ENCODE measurements around the gene UBE2S.
A peak's percentile ranks its signal among the peaks of the same experiment; 100 is the strongest.

Gene UBE2S

GRCh38 chr19:55362174-55362989 lies 45.2 kb downstream of the UBE2S start:
- no peak for DNase-seq (ENCODE audit: low read depth)

GRCh38 chr19:55360902-55361301 lies 46.7 kb downstream of the UBE2S start:
- no peak for DNase-seq (ENCODE audit: low read depth)

DNA sequence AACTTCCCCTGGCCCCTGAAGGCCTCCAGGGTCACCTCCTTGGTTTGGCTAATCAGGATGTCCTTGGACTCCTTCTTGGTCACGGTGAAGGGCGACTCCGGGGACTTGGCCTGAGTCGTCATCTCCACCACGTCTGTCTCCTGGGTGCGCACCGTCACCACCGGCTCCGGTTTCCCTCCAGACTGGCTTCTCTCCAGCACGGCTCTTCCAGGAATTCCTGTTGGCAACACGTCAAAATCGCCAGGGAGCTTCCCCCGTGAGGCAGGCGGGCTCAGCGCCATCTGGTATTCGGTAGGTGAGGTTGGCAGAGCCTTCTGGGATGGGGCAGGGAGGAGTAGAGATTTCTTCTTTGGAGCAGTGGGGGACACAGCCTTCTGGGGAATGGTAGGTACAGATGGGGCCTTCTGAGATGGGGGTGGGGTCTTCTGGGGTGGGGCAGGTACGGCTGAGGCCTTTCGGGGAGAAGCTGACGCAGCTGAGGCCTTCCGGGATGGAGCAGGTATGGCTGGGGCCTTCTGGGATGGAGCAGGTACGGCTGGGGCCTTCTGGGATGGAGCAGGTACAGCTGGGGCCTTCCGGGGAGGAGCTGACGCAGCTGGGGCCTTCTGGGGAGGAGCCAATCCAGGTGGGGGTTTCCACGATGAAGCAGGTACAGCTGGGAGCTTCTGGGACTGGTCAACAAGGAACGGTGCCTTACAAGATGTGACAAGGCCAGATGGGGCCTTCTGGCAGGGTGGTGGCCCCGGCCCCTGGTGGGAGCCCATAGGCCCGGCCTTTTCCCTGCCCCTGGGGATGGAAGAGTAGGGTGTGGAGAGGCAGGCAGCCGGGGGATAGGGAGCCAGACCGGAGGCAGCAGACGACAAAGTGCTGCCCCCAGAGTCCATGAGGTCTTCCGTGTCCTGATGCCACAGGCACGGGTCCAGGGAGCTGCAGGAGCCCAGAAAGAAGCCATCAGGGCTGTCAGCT lies 48.4 kb downstream of the UBE2S start:
- no peak for DNase-seq (ENCODE audit: low read depth)

DNA sequence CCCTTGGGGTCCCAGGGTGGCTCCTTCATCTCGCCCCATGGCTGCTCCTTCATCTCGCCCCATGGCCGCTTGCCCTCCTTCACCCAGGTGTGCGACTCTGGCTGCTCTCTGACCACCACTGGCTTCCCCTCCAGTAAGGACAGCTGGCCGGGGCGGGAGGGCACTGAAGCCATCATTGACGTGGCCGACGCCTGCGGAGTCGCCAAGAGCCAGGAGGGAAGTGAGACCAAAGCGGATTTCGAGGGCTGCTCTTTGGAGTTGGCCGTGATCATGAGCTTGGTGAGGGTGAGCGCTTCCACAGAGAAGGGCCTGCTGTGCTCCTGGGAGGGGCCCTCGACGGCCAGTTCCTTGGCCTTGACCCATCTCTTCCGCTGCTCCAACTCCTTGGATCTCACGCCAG lies 49.1 kb downstream of the UBE2S start:
- no peak for DNase-seq (ENCODE audit: low read depth)

GRCh38 chr19:55355213-55355821 lies 52.3 kb downstream of the UBE2S start:
- DNase-seq (ENCODE audit: low read depth) = no peak

DNA sequence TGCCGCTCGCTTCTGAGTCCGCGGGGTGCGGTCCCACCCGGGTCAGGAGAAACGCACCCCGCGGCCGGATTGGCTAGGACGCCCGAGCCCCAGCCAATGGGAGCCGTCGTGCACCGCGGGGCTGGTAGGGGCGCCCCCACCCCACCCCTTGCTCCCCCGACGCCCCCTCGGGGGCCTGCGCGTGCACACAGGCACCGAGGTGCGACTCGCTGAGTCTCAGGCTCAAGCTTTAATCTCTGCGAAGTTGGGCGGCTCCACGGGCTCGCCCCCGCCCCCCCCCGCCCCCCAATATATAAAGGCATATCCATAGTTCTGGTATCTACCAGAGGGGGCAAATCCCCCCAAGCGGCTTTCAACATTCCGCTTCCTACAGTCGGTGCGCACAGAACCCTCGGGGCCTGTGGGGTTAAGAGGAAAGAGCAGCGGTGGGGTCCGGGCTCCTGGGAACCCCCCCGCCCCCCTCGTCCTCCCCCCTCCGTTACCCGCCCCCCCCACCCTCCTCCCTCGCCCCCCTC lies 52.8 kb downstream of the UBE2S start, which contains the start of gene COX6B2:
Gene COX6B2, minus strand, starts transcription at position 22 of the 515 bp plus-strand sequence. CDS start 198 bp downstream, outside the sequence.
- no peak for DNase-seq (ENCODE audit: low read depth)

- DNase-seq (ENCODE audit: low read depth) = peak; percentile 29
Observed at GRCh38 chr19:55353803-55354697, 53.5 kb downstream of the UBE2S start.

DNA sequence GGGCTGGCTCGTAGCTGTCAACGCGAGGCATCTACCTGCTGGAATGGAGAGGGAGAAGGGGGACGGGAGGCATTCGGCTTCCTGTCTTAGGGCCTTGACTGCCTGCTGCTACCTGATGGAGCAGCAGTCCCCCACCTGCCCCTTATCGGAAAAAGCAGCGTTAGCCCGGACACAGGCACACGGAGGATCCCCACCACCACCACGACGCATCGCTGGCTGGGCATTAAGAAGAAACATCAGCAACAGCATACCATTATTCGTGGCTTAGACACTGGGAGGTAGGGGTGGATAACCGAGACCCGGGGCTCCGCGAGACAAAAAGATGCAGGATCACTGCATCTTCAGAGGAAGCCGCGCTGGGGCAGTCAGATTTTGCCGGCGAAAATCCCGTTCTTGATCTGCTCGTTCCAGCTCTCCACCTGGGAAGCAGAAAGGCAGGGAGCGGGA lies 54.2 kb downstream of the UBE2S start:
- no peak for DNase-seq (ENCODE audit: low read depth)

DNA sequence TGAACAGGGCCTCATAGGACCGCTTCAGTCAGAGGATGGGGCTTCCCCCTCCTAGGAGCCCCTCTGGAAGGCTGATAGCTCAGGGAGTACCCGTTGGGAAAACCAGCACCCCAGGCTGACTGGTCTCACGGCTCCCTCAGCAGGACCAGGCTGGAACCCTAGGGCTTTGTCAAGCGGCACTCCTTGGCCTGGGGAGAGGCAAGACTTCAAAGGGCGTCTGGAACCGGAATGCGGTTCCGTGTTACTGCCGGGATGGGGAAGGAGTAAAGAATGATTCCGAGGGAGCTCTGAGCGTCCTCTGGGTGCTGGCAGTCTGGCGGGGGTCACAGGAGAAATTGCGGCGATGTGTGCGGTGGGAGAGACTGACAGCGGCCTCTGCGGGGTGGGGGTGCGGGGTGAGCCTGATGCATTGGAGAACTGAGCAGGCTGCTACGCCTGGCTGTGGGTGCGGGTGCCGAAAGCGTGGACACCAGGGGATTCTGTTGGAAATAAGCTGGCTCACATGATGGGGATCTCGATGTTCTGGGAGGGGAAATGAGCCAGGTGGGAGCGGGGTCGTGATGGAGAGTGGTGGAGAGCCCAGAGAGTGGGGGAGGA lies 54.9 kb downstream of the UBE2S start:
- DNase-seq (ENCODE audit: low read depth) = no peak

- DNase-seq (ENCODE audit: low read depth) = no peak
Observed at GRCh38 chr19:55352040-55352439, 55.5 kb downstream of the UBE2S start.

DNA sequence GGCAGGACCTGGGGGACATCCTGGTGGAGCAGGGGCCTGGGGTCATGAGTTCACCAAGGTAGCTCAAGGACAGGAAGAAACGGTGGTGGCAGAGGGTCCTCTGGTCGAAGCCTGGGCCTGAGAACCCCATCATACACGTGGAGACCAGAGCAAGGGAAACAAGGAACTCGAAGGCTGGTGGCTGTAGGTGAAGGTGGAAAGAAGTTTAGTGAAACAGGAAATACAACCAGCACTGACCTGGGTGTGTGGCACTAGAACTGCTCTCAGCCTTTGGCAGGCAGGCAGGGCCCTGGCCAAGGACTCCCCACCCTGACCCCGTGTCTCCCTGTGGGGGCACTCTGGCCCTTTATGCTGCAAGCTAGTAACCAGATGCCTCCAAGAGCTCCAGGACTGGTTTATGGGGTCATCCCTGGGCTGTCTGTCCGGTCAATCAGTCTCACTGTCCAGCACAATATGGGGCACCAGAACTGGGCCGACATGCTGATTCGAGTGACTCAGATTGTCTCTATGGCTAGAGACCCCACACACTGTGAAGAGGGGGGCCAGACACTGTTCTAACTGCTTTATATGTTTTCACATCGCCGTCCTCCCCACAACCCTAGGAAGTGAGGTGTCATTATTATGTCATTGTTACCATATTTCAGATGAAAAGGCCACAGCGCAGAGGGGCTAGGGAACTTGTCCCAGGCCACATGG lies 56.8 kb downstream of the UBE2S start:
- DNase-seq (ENCODE audit: low read depth) = no peak
